Keratinocyte (primary cell): ENCODE data around the gene AKAP8L. TPM values are rescaled to one million over a fixed set of nuclear protein-coding genes. Genes with fewer than 3 reads are reported as not detected.

ENCODE experiments used
- DNase-seq: peaks from one replicate; pipeline ENCODE4 v3.0.0-alpha.2; 2011; ENCODE audit warnings: low read depth, missing footprints, low spot score
- FAIRE-seq: peaks from 2 replicates; lab custom pipeline; 2011; peaks lifted over from hg19 to GRCh38; lab: Jason Lieb, UNC
- H2AFZ ChIP-seq: 2 replicates; pipeline ENCODE4 v1.6.0; 2012; ENCODE audit warnings: low read length, control low read depth, inconsistent platforms; ENCODE audit not compliant: control insufficient read depth
- H3K27ac ChIP-seq: 2 replicates; pipeline ENCODE4 v1.5.1; 2011; ENCODE audit warnings: low read length; ENCODE audit not compliant: control insufficient read depth, insufficient read depth
- H3K27me3 ChIP-seq: 3 replicates; pipeline ENCODE4 v1.6.0; 2011; ENCODE audit warnings: low read length; ENCODE audit not compliant: control insufficient read depth, insufficient read depth; ENCODE audit errors: extremely low read depth
- H3K36me3 ChIP-seq, 2 experiments: 2 replicates in 1 of 2; 3 replicates in 1 of 2; pipeline ENCODE4 v1.5.1; 2011; ENCODE audit warnings: low read length in 2 of 2, mild to moderate bottlenecking in 1 of 2; ENCODE audit not compliant: control insufficient read depth in 2 of 2, insufficient read depth in 2 of 2; ENCODE audit errors: extremely low read depth in 1 of 2
- H3K4me1 ChIP-seq: 3 replicates; pipeline ENCODE4 v1.5.1; 2011; ENCODE audit warnings: low read length; ENCODE audit not compliant: control insufficient read depth, insufficient read depth; ENCODE audit errors: extremely low read depth
- H3K4me2 ChIP-seq: 3 replicates; pipeline ENCODE4 v1.6.0; 2011; ENCODE audit warnings: low read depth, low read length; ENCODE audit not compliant: control insufficient read depth, insufficient read depth; ENCODE audit errors: extremely low read depth
- H3K4me3 ChIP-seq, 3 experiments: fragments of 200-600 bp in 1 of 3; sonication (generic) in 1 of 3; 2 replicates in 2 of 3; 3 replicates in 1 of 3; pipeline ENCODE4 v1.5.1; 2011 to 2016; ENCODE audit warnings: low read length in 3 of 3, mild to moderate bottlenecking in 3 of 3, control low read depth in 2 of 3, inconsistent platforms in 1 of 3, low read depth in 1 of 3, mixed read lengths in 1 of 3, mixed run types in 1 of 3, moderate library complexity in 1 of 3; ENCODE audit not compliant: control insufficient read depth in 2 of 3, insufficient read depth in 2 of 3; ENCODE audit errors: extremely low read depth in 1 of 3
- H3K79me2 ChIP-seq: 2 replicates; pipeline ENCODE4 v1.6.0; 2012; ENCODE audit warnings: low read length; ENCODE audit not compliant: control insufficient read depth, insufficient read depth
- H3K9ac ChIP-seq: 3 replicates; pipeline ENCODE4 v1.6.0; 2011; ENCODE audit warnings: low read length; ENCODE audit not compliant: control insufficient read depth, insufficient read depth; ENCODE audit errors: extremely low read depth
- H3K9me1 ChIP-seq: 3 replicates; pipeline ENCODE4 v1.6.0; 2011; ENCODE audit warnings: low read length; ENCODE audit not compliant: control insufficient read depth, insufficient read depth; ENCODE audit errors: extremely low read depth
- H3K9me3 ChIP-seq: 2 replicates; pipeline ENCODE4 v1.5.1; 2012; ENCODE audit warnings: low read depth, low read length; ENCODE audit not compliant: control insufficient read depth
- H4K20me1 ChIP-seq: 3 replicates; pipeline ENCODE4 v1.6.0; 2011; ENCODE audit warnings: low read length; ENCODE audit not compliant: control insufficient read depth, insufficient read depth; ENCODE audit errors: extremely low read depth
- CTCF ChIP-seq, 3 experiments: IDR thresholded peaks in 1 of 3; conservative IDR thresholded peaks in 1 of 3; optimal IDR thresholded peaks in 1 of 3; 2 replicates in 2 of 3; 3 replicates in 1 of 3; pipeline versions ENCODE3 to v1.5.1; 2011; ENCODE audit warnings: low read length in 3 of 3, mild to moderate bottlenecking in 3 of 3, moderate library complexity in 2 of 3, control low read depth in 1 of 3, inconsistent platforms in 1 of 3; ENCODE audit not compliant: insufficient read depth in 2 of 3; ENCODE audit errors: extremely low read depth in 1 of 3
- EZH2 ChIP-seq: IDR thresholded peaks from one replicate; pipeline ENCODE4 v1.6.1; 2012; ENCODE audit warnings: inconsistent platforms, mild to moderate bottlenecking, low read length, moderate library complexity
- dilution Hi-C: fragments of 300-500 bp; cut with MboI; formaldehyde crosslinking; loops from one replicate; pipeline ENCODE4 v1.7.0; 2020; ENCODE audit warnings: low sequenced_read_pairs; ENCODE audit not compliant: extremely low pct_ligation_motif_present
- polyA minus RNA-seq, 3 experiments: library from RNA; depleted of rRNA, polyadenylated mRNA; stranded (reverse); fragments of >200 nt; gene quantifications; 1 replicate in 1 of 3; 2 replicates in 1 of 3; 3 replicates in 1 of 3; pipeline ENCODE4 v1.2.3, GENCODE V29; 2011
- polyA plus RNA-seq, 5 experiments: library from polyadenylated mRNA; depleted of rRNA in 3 of 5; stranded (reverse) in 3 of 5; stranded (forward) in 1 of 5; unstranded in 1 of 5; fragments of >200 nt; gene quantifications; 1 replicate in 1 of 5; 2 replicates in 3 of 5; 3 replicates in 1 of 5; pipeline versions ENCODE4 v1.2.1 to v1.2.3, GENCODE V29; 2011 to 2012; ENCODE audit warnings: missing spikeins in 2 of 5, low read depth in 1 of 5, low replicate concordance in 1 of 5

AKAP8L gene
- polyA plus RNA-seq, result 28.4 to 48.2 TPM (median 44.3 TPM) in 3 replicates
- 159 TPM for polyA plus RNA-seq (2011; ENCODE audit: low read depth)
- 16.8 and 21.0 TPM in 2 replicates for polyA plus RNA-seq (2011; cell fraction: cytosol; rRNA removed)
- polyA plus RNA-seq (2011; cell fraction: nucleus; rRNA removed), result 120 and 136 TPM in 2 replicates
- 37.5 and 58.1 TPM in 2 replicates for polyA plus RNA-seq (2012; ENCODE audit: low replicate concordance)
- polyA minus RNA-seq, result 47.8 to 86.5 TPM (median 56.1 TPM) in 3 replicates
- 29.5 TPM for polyA minus RNA-seq (2011; cell fraction: cytosol; rRNA and poly(A)+ RNA removed)
- 45.8 and 64.1 TPM in 2 replicates for polyA minus RNA-seq (2011; cell fraction: nucleus; rRNA and poly(A)+ RNA removed)

- H3K9me3 ChIP-seq, result peaks cover 5% of the 10 kb centered on the region
- DNase-seq (peak; percentile 98), FAIRE-seq (peak; percentile 79)
- H3K79me2 ChIP-seq, result peaks cover 47% of the 10 kb centered on the region
- H3K9ac ChIP-seq, result peak within 1 kb of the TSS; percentile 94
- TF ChIP-seq EZH2 (no peak), CTCF (optimal IDR thresholded peaks at IDR 0.05 in 1 of 3, IDR thresholded peaks at IDR 0.05 in 1 of 3, conservative IDR thresholded peaks at IDR 0.05 in 1 of 3; ENCODE audit: extremely low read depth in 1 of 3, insufficient read depth in 2 of 3, low read length in 3 of 3) (peak; percentile 65 to 75 (median 66))
- dilution Hi-C loops, result no loop called here
- peak within 1 kb of the TSS; percentile 100 for H3K4me2 ChIP-seq
- H4K20me1 ChIP-seq, result peaks cover 6% of the 10 kb centered on the region
- H3K36me3 ChIP-seq, result peaks cover 9 to 16% of the 10 kb centered on the region in 2 experiments
- peak within 1 kb of the TSS; percentile 90 to 97 (median 93) for H3K4me3 ChIP-seq
- peak within 1 kb of the TSS; percentile 77 for H3K27ac ChIP-seq
- peak within 1 kb of the TSS; percentile 81 for H2AFZ ChIP-seq
- H3K27me3 ChIP-seq, result no peaks in the 10 kb centered on the region
- peaks cover 11% of the 10 kb centered on the region for H3K4me1 ChIP-seq
- H3K9me1 ChIP-seq, result no peaks in the 10 kb centered on the region
These were observed at the start of gene AKAP8L for GRCh38 chr19:15418579-15419412. Gene AKAP8L, minus strand, starts transcription at chr19:15418988. Its CDS starts 65 bp downstream, at chr19:15418923.

- Histone ChIP-seq H3K9me1 (no peaks in the 10 kb centered on the region), H3K27ac (no peak overlapping the region), H3K4me2 (no peak overlapping the region), H3K36me3 (no peaks in the 10 kb centered on the region), H3K9ac (no peak overlapping the region), H4K20me1 (no peaks in the 10 kb centered on the region), H2AFZ (no peak overlapping the region), H3K4me1 (no peaks in the 10 kb centered on the region), H3K9me3 (no peaks in the 10 kb centered on the region), H3K27me3 (peaks cover 23% of the 10 kb centered on the region), H3K79me2 (no peaks in the 10 kb centered on the region), H3K4me3 (no peak overlapping the region)
- FAIRE-seq, result no peak
- DNase-seq, result no peak
- dilution Hi-C loops, result no loop called here
- no peak for TF ChIP-seq EZH2
- no peak for TF ChIP-seq CTCF (optimal IDR thresholded peaks at IDR 0.05 in 1 of 3, IDR thresholded peaks at IDR 0.05 in 1 of 3, conservative IDR thresholded peaks at IDR 0.05 in 1 of 3; ENCODE audit: extremely low read depth in 1 of 3, insufficient read depth in 2 of 3, low read length in 3 of 3)
These were observed 49.0 kb upstream of the AKAP8L start for GRCh38 chr19:15467734-15468214.
